ENCODE data around the gene RASA3. TPM values are rescaled to one million over a fixed set of nuclear protein-coding genes. Genes with fewer than 3 reads are reported as not detected.

The RASA3 gene
- total and polyA plus RNA-seq, 9 of the 15 experiments (the other 6 are each of a cell fraction or from before 2014, with no cell fraction given) = 0.72 to 25.3 (median 14.4) TPM

DNA sequence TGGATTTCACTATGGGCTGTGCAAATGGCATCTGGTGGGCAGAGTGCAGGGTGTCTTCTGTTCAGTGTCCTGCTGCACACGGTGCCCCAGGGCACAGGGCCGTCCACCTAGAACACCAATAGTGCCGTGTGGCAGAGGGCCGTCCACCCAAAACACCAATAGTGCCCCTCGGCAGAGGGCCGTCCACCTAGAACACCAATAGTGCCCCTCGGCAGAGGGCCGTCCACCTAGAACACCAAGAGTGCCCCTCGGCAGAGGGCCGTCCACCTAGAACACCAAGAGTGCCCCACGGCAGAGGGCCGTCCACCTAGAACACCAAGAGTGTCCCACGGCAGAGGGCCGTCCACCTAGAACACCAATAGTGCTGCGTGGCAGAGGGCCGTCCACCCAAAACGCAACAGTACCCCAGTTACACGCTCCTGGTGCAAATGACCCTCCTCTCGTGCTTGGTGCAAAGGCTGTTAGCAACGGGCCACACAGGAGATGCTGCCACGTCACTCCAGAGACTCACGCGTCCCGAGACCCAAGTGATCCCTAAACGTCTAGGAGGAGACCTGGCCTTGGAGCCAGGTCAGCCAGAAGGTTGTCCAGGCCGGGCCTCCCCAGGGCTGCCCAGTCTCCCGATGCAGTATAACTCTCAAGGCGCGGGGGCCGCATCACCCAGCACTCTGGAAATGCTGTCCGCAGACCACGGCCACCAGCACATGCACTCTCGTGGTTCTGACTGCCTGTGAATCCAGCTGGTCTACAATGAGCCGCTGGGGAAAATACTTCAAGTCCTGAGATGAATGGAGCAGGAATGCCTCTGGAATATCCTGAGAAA is 51.5 kb downstream of the RASA3 start:
- CTCF ChIA-PET (ENCODE audit: low intra/inter-chr PET ratio) = no interaction called here
- POLR2A ChIA-PET = no interaction called here
- DNase-seq (ENCODE audit: extremely low read depth in 1 of 4, low spot score in 3 of 4) = no peak

More for the DNA sequence above, 51.5 kb downstream of the RASA3 start:
- Histone ChIP-seq H3K9ac (ENCODE audit: insufficient read depth in 1 of 2, low read depth in 2 of 2, low read length in 2 of 2) (no peak overlapping the region), H3K36me3 (ENCODE audit: control insufficient read depth, insufficient read depth, low read length) (no peaks in the 10 kb centered on the region), H3K27me3 (ENCODE audit: control insufficient read depth in 2 of 2, insufficient read depth in 2 of 2, low read length in 2 of 2) (no peaks in the 10 kb centered on the region), H2AFZ (ENCODE audit: low read depth, low read length) (no peak overlapping the region), H3K4me3 (no peak overlapping the region), H4K20me1 (replicated peaks; ENCODE audit: control insufficient read depth, insufficient read depth, low read length) (no peaks in the 10 kb centered on the region), H3K9me1 (ENCODE audit: control insufficient read depth, insufficient read depth, low read length) (no peaks in the 10 kb centered on the region), H3K27ac (ENCODE audit: extremely low read depth, low read depth, low read length) (no peak overlapping the region), H3K4me1 (replicated peaks in 1 of 2; ENCODE audit: control insufficient read depth in 2 of 2, insufficient read depth in 2 of 2, low read length in 2 of 2) (peaks cover 0 to 6% of the 10 kb centered on the region in 2 experiments; a peak in 2 of 5 replicates), H3K9me3 (replicated peaks; ENCODE audit: control insufficient read depth, insufficient read depth, low read depth, low read length) (no peaks in the 10 kb centered on the region; the same call in 1 of the 2 replicates), H3K79me2 (ENCODE audit: control insufficient read depth, insufficient read depth, low read length) (peaks cover 29% of the 10 kb centered on the region), H3K4me2 (ENCODE audit: insufficient read depth, low read length) (no peak overlapping the region)
- in situ Hi-C loops (cut with MboI) = no loop called here
- no TSS peak for BruUV-seq (replicated peaks)
- intact Hi-C loops (cut with micrococcal nuclease) = no loop called here
- FAIRE-seq = no peak
- WGBS (ENCODE audit: insufficient coverage, low coverage, missing lambda C conversion rate) = 83% methylated on average over 18 of the region's 34 CpGs
- ATAC-seq = no peak
- TF ChIP-seq YBX1 (IDR thresholded peaks at IDR 0.05) (no peak), SMAD3 (CRISPR knock-in tag; conservative IDR thresholded peaks at IDR 0.05) (no peak), COPS2 (conservative IDR thresholded peaks at IDR 0.05) (no peak), ZNF507 (tag; conservative IDR thresholded peaks at IDR 0.05) (no peak), ZNF217 (CRISPR knock-in tag; IDR thresholded peaks at IDR 0.05) (no peak), POLR2H (tag; IDR thresholded peaks at IDR 0.05; ENCODE audit: low read depth) (no peak), NFE2L1 (tag; IDR thresholded peaks at IDR 0.05; ENCODE audit: borderline replicate concordance, low read depth) (no peak)
- TF ChIP-seq, protein P1, sequence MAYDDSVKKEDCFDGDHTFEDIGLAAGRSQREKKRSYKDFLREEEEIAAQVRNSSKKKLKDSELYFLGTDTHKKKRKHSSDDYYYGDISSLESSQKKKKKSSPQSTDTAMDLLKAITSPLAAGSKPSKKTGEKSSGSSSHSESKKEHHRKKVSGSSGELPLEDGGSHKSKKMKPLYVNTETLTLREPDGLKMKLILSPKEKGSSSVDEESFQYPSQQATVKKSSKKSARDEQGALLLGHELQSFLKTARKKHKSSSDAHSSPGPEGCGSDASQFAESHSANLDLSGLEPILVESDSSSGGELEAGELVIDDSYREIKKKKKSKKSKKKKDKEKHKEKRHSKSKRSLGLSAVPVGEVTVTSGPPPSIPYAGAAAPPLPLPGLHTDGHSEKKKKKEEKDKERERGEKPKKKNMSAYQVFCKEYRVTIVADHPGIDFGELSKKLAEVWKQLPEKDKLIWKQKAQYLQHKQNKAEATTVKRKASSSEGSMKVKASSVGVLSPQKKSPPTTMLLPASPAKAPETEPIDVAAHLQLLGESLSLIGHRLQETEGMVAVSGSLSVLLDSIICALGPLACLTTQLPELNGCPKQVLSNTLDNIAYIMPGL (CRISPR knock-in tag; IDR thresholded peaks at IDR 0.05) = no peak

Measured in K562 (cell line).